ENCODE data around the gene INPP5D.

Gene INPP5D

DNA sequence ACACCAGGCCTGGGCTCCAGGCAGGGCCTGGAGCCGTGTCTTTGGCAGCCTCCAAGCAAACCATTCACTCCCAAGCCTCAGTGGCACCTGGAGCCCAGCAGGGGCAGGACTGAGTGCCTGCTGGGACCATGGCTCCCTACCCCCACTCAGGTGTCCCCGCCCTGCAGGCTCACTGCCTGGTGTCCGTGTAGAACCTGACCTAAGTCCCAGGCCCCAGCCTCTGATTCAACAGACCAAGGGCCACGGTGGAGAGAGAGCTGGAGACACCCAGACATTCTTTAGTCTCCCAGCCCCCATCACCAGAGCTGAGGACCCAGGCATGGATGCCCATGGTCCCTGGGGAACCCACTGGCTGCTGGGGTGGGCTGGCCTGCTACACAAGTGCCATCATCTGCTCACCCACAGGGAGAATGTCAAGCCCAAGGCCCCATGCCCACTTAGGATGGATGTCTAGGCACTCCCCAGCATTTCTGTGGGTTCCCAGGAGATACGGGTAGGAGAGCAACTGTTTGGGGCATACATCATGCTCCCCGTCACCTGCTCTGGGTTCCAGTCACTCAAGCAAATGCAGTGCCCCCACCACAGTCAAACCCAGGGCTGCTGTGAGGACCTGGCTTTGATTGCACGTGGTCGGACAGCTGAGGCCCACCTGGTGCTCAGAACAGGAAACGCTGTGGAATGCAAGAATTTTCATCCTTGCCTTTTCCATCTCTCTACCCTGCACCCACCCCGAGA lies 148.4 kb downstream of the INPP5D start:
- Histone ChIP-seq H3K4me3 (ENCODE audit: severe bottlenecking) (no peak overlapping the region), H3K36me3 (ENCODE audit: low read depth) (0 out of 2 replicates have a peak, but pooled peaks cover under 1% of the 10 kb centered on the region), H3K4me1 (ENCODE audit: insufficient read depth, poor library complexity, severe bottlenecking) (peaks cover 46% of the 10 kb centered on the region), H3K27ac (ENCODE audit: poor library complexity, severe bottlenecking) (peak overlapping the region; percentile 40), H3K27me3 (ENCODE audit: insufficient read depth, poor library complexity, severe bottlenecking) (no peaks in the 10 kb centered on the region), H3K9me3 (ENCODE audit: severe bottlenecking) (no peaks in the 10 kb centered on the region)
- peak; percentile 23 for TF ChIP-seq CTCF (IDR thresholded peaks at IDR 0.05; ENCODE audit: poor library complexity, severe bottlenecking)
- DNase-seq (ENCODE audit: low spot score), result no peak
- peak; percentile 38 for ATAC-seq (ENCODE audit: low read depth)

DNA sequence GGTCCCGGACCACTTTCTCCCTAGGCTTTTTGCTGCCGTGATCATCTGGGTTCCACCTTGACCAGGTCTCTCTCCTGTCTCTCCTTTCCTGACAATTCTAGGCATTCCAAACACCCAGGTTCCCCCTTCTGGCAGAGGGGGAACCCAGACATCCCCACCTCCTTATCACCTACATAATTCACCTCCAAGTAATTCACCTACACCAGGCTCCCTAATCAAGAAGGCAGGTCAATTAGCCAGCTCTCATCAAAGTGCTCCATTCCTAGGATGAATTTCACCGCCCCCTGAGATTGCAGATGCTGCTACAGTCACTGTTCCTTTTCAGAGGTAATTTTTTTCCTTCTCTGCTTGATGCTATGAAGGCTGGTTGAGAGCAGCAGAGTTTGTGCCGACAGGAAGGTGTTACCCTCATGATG lies 149.0 kb downstream of the INPP5D start:
- Histone ChIP-seq H3K36me3 (ENCODE audit: low read depth) (no peaks in the 10 kb centered on the region), H3K4me3 (ENCODE audit: severe bottlenecking) (no peak overlapping the region), H3K9me3 (ENCODE audit: severe bottlenecking) (no peaks in the 10 kb centered on the region), H3K27ac (ENCODE audit: poor library complexity, severe bottlenecking) (peak overlapping the region; percentile 40), H3K27me3 (ENCODE audit: insufficient read depth, poor library complexity, severe bottlenecking) (no peaks in the 10 kb centered on the region), H3K4me1 (ENCODE audit: insufficient read depth, poor library complexity, severe bottlenecking) (peaks cover 46% of the 10 kb centered on the region)
- no peak; the same call in 2 of the 3 replicates for ATAC-seq (ENCODE audit: low read depth)
- TF ChIP-seq CTCF (IDR thresholded peaks at IDR 0.05; ENCODE audit: poor library complexity, severe bottlenecking), result no peak
- DNase-seq (ENCODE audit: low spot score), result no peak

DNA sequence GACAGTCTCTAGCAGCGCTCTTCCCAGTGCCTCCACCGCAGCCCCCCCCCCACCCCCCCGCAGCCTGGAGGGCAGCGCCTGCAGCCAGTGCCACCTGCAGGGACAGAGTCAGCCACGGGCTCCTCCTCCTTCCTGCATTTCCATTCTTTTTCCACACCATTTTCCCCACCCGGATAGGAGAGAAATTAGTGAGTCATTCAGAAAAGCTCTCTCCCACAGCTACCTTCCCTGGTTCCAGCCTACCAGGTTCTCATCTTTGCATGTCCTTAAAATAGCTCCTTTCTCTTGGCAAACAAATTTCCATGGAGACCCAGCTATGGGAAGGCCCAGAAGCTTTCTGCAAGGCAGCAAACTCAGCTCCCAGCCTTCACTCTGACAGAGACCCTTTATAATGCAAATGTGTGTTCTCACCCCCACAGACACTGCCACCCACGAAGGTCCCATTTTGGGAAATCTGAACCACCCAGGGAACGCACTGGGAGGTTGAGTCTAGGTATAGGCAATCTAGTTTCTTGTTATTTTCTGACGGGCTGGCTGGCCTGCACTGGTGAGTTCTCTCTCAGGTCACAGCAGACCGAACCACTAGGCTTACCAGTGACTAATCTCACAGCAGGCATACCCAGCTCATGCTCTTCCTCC lies 149.5 kb downstream of the INPP5D start:
- H3K27ac ChIP-seq (ENCODE audit: poor library complexity, severe bottlenecking), result peak overlapping the region; percentile 40
- no peak for DNase-seq (ENCODE audit: low spot score)

GRCh38 chr2:233210281-233210680 lies 150.1 kb downstream of the INPP5D start:
- no peak for TF ChIP-seq CTCF (IDR thresholded peaks at IDR 0.05; ENCODE audit: poor library complexity, severe bottlenecking)
- Histone ChIP-seq H3K27ac (ENCODE audit: poor library complexity, severe bottlenecking) (peak overlapping the region; percentile 40), H3K27me3 (ENCODE audit: insufficient read depth, poor library complexity, severe bottlenecking) (no peaks in the 10 kb centered on the region), H3K36me3 (ENCODE audit: low read depth) (no peaks in the 10 kb centered on the region), H3K9me3 (ENCODE audit: severe bottlenecking) (no peaks in the 10 kb centered on the region), H3K4me1 (ENCODE audit: insufficient read depth, poor library complexity, severe bottlenecking) (peaks cover 46% of the 10 kb centered on the region), H3K4me3 (ENCODE audit: severe bottlenecking) (no peak overlapping the region)
- ATAC-seq (ENCODE audit: low read depth) (no peak), DNase-seq (ENCODE audit: low spot score) (no peak)

More for the DNA sequence above, 149.5 kb downstream of the INPP5D start:
- H3K36me3 ChIP-seq (ENCODE audit: low read depth), result no peaks in the 10 kb centered on the region
- no peaks in the 10 kb centered on the region for H3K9me3 ChIP-seq (ENCODE audit: severe bottlenecking)
- peak; percentile 65 for ATAC-seq (ENCODE audit: low read depth)
- no peak overlapping the region for H3K4me3 ChIP-seq (ENCODE audit: severe bottlenecking)
- H3K27me3 ChIP-seq (ENCODE audit: insufficient read depth, poor library complexity, severe bottlenecking), result no peaks in the 10 kb centered on the region
- peaks cover 46% of the 10 kb centered on the region for H3K4me1 ChIP-seq (ENCODE audit: insufficient read depth, poor library complexity, severe bottlenecking)
- TF ChIP-seq CTCF (IDR thresholded peaks at IDR 0.05; ENCODE audit: poor library complexity, severe bottlenecking), result no peak
